GM12878 (cell line): Measurements from ENCODE around the gene LANCL3. TPM values are rescaled to one million over a fixed set of nuclear protein-coding genes. Genes with fewer than 3 reads are reported as not detected.

Experiments
- ATAC-seq: fragments of 200-7000 bp; cut with Tn5 transposase; 3 replicates; pipeline ENCODE4 v1.9.1; 2020; ENCODE audit warnings: mild to moderate bottlenecking, moderate library complexity
- BruUV-seq: library from RNA; stranded (reverse); fragments of 400-500 nt; replicated peaks from 2 replicates; lab custom pipeline; 2021; lab: Mats Ljungman, UMichigan
- CTCF ChIA-PET: fragments of 300-600 bp; sonication (Branson Sonifier 250); formaldehyde crosslinking; extraction: SDS; loops from one replicate; lab custom pipeline; 2021; ENCODE audit warnings: inconsistent platforms; lab: Yijun Ruan, JAX
- POLR2A ChIA-PET: fragments of 350-600 bp; formaldehyde crosslinking; extraction: SDS; loops from one replicate; lab custom pipeline; 2021; ENCODE audit warnings: inconsistent platforms; lab: Charles Lee
- RAD21 ChIA-PET: fragments of 300-600 bp; sonication (Branson Sonifier 250); formaldehyde crosslinking; loops from one replicate; lab custom pipeline; 2023; ENCODE audit warnings: antibody characterized with exemption; ENCODE audit not compliant: unreplicated experiment; lab: Charles Lee
- SMC1A ChIA-PET: fragments of 300-600 bp; sonication (Branson Sonifier 250); formaldehyde crosslinking; loops from one replicate; lab custom pipeline; 2023; ENCODE audit not compliant: unreplicated experiment, uncharacterized antibody; lab: Charles Lee
- DNase-seq: peaks from one replicate; pipeline ENCODE4 v3.0.0-alpha.2; 2011; ENCODE audit warnings: low read depth, low spot score
- FAIRE-seq: peaks from 3 replicates; lab custom pipeline; 2011; peaks lifted over from hg19 to GRCh38; lab: Jason Lieb, UNC
- H2AFZ ChIP-seq: 2 replicates; pipeline ENCODE4 v1.6.0; 2011; ENCODE audit warnings: low read depth, low read length, control low read depth; ENCODE audit not compliant: control insufficient read depth
- H3K27ac ChIP-seq: 2 replicates; pipeline ENCODE4 v1.5.1; 2011; ENCODE audit warnings: control low read depth; ENCODE audit not compliant: control insufficient read depth, insufficient read depth
- H3K27me3 ChIP-seq, 2 experiments: replicated peaks in 1 of 2; 2 replicates each; pipeline versions ENCODE4 v1.6.0 to v1.6.1; 2011; ENCODE audit warnings: low read length in 1 of 2; ENCODE audit not compliant: control insufficient read depth in 2 of 2, insufficient read depth in 2 of 2
- H3K36me3 ChIP-seq, 2 experiments: 2 replicates each; pipeline ENCODE4 v1.5.1; 2011; ENCODE audit warnings: low read length in 1 of 2; ENCODE audit not compliant: control insufficient read depth in 2 of 2, insufficient read depth in 2 of 2
- H3K4me1 ChIP-seq: 2 replicates; pipeline ENCODE4 v1.6.1; 2011; ENCODE audit warnings: mild to moderate bottlenecking, low read length, moderate library complexity, mixed read lengths; ENCODE audit not compliant: control insufficient read depth, insufficient read depth
- H3K4me2 ChIP-seq: 2 replicates; pipeline ENCODE4 v1.6.0; 2011; ENCODE audit warnings: control low read depth; ENCODE audit not compliant: control insufficient read depth, insufficient read depth
- H3K4me3 ChIP-seq: fragments of 200-600 bp; sonication (generic); 2 replicates; pipeline ENCODE4 v1.5.1; 2016
- H3K79me2 ChIP-seq: 2 replicates; pipeline ENCODE4 v1.6.0; 2011; ENCODE audit warnings: low read length; ENCODE audit not compliant: control insufficient read depth, insufficient read depth
- H3K9ac ChIP-seq: 2 replicates; pipeline ENCODE4 v1.8.0; 2011; ENCODE audit warnings: low read length, control low read depth, mixed read lengths; ENCODE audit not compliant: control insufficient read depth, insufficient read depth
- H3K9me3 ChIP-seq: replicated peaks from 3 replicates; pipeline ENCODE4 v1.5.1; 2011; ENCODE audit warnings: mild to moderate bottlenecking, low read length; ENCODE audit not compliant: control insufficient read depth, insufficient read depth
- H4K20me1 ChIP-seq: 2 replicates; pipeline ENCODE4 v1.6.0; 2011; ENCODE audit not compliant: control insufficient read depth, insufficient read depth
- BACH1 ChIP-seq: fragments of 450-650 bp; IDR thresholded peaks from 2 replicates; pipeline ENCODE4 v1.6.1; 2017; ENCODE audit warnings: mild to moderate bottlenecking, borderline replicate concordance
- CHD4 ChIP-seq: fragments of 200-600 bp; sonication (generic); IDR thresholded peaks from 2 replicates; pipeline ENCODE4 v1.6.1; 2016; ENCODE audit warnings: mild to moderate bottlenecking
- ESRRA ChIP-seq: IDR thresholded peaks from 2 replicates; pipeline ENCODE4 v1.6.1; 2012; ENCODE audit warnings: mild to moderate bottlenecking, low read length, improper control_type of control experiment
- ETV6 ChIP-seq, 2 experiments: fragments of 450-650 bp in 1 of 2; IDR thresholded peaks in 1 of 2; conservative IDR thresholded peaks in 1 of 2; 2 replicates each; pipeline ENCODE4 v1.6.1; 2014; ENCODE audit warnings: antibody characterized with exemption in 1 of 2, borderline replicate concordance in 1 of 2, low read depth in 1 of 2, mild to moderate bottlenecking in 1 of 2, moderate library complexity in 1 of 2
- IRF4 ChIP-seq: IDR thresholded peaks from 2 replicates; pipeline ENCODE4 v1.6.1; 2011; ENCODE audit warnings: low read depth, low read length
- NBN ChIP-seq: fragments of 450-650 bp; IDR thresholded peaks from 2 replicates; pipeline ENCODE4 v1.6.1; 2016
- SMARCA5 ChIP-seq: fragments of 450-650 bp; IDR thresholded peaks from 2 replicates; pipeline ENCODE4 v1.6.1; 2017; ENCODE audit warnings: mild to moderate bottlenecking
- TCF12 ChIP-seq: IDR thresholded peaks from 2 replicates; pipeline ENCODE4 v1.6.1; 2011; ENCODE audit warnings: low read depth, mild to moderate bottlenecking, low read length
- WGBS: methylation state at CpG from one replicate; pipeline ENCODE4 v1.1.6; 2016; ENCODE audit warnings: low lambda C conversion rate; ENCODE audit not compliant: insufficient replicate concordance, insufficient coverage; ENCODE audit errors: missing lambda C conversion rate; 5-methylcytosine and 5-hydroxymethylcytosine counted together
- in situ Hi-C: fragments of 300-500 bp; cut with MboI; formaldehyde crosslinking; loops from 9 replicates; pipeline ENCODE4 v1.14.3; 2018; ENCODE audit warnings: mixed read lengths
- intact Hi-C: fragments of 100-400 bp; cut with micrococcal nuclease; formaldehyde crosslinking; loops from one replicate; pipeline ENCODE4 v1.14.2; 2022; ENCODE audit not compliant: unreplicated experiment
- polyA plus RNA-seq, 11 experiments: library from polyadenylated mRNA; depleted of rRNA in 4 of 11; unstranded in 6 of 11; stranded (reverse) in 5 of 11; fragments of >200 nt; fragmentation: Nextera tagmentation in 4 of 11; fragmentation: Illumina TruSeq in 1 of 11; extraction: Ambion mirVana in 4 of 11; extraction: Trizol in 1 of 11; gene quantifications; 1 replicate in 1 of 11; 2 replicates in 10 of 11; pipeline versions ENCODE4 v1.2.1 to v1.2.3, GENCODE V29; 2011 to 2016; ENCODE audit warnings: inconsistent platforms in 2 of 11, missing spikeins in 2 of 11, low read depth in 1 of 11
- total RNA-seq, 4 experiments: library from RNA; depleted of rRNA in 3 of 4; stranded (reverse); fragments of >200 nt in 3 of 4; fragmentation: Illumina TruSeq in 1 of 4; extraction: Trizol in 1 of 4; gene quantifications; 2 replicates each; pipeline versions ENCODE4 v1.2.1 to v1.2.3, GENCODE V29; 2013 to 2021
- TF ChIP-seq, protein P1 (sequence below): fragments of 450-650 bp; IDR thresholded peaks from 2 replicates; pipeline ENCODE4 v1.6.1; 2017; ENCODE audit warnings: mild to moderate bottlenecking, moderate library complexity

LANCL3 gene
- total and polyA plus RNA-seq, 10 of the 15 experiments (the other 5 are each of a cell fraction or from before 2014, with no cell fraction given) = not detected

DNA sequence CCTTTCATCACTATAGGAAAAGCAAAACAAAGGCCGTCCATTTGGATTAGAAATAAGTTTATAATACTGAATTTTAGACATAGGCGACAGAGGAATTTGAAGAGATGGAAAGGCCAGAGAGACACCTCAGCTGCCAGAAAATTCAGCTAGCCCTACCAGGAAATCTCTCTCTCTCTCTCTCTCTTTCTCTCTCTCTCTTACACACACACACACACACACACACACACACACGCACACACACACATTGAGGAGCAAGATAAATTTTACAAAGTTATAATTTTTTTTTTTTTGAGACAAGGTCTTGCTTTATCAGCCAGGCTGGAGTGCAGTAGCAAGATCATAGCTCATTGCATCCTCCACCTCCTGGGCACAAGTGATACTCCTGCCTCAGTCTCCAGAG lies 115.5 kb downstream of the LANCL3 start:
- FAIRE-seq (no peak), DNase-seq (no peak), ATAC-seq (no peak)
- Histone ChIP-seq H3K4me1 (no peaks in the 10 kb centered on the region), H3K9me3 (no peaks in the 10 kb centered on the region), H4K20me1 (no peaks in the 10 kb centered on the region), H3K79me2 (no peaks in the 10 kb centered on the region), H3K4me3 (no peak overlapping the region), H3K36me3 (no peaks in the 10 kb centered on the region), H3K9ac (no peak overlapping the region), H2AFZ (no peak overlapping the region), H3K27me3 (no peaks in the 10 kb centered on the region; a peak in 1 of 4 replicates), H3K27ac (no peak overlapping the region), H3K4me2 (no peak overlapping the region)
- in situ Hi-C loops = no loop called here
- RAD21 ChIA-PET = no interaction called here
- POLR2A ChIA-PET = no interaction called here
- TF ChIP-seq TCF12 (no peak), NBN (no peak), SMARCA5 (no peak), BACH1 (no peak), ETV6 (conservative IDR thresholded peaks at IDR 0.05 in 1 of 2, IDR thresholded peaks at IDR 0.05 in 1 of 2; ENCODE audit: borderline replicate concordance in 1 of 2, low read depth in 1 of 2) (no peak), CHD4 (no peak), ESRRA (no peak), IRF4 (no peak)
- TF ChIP-seq, protein P1, sequence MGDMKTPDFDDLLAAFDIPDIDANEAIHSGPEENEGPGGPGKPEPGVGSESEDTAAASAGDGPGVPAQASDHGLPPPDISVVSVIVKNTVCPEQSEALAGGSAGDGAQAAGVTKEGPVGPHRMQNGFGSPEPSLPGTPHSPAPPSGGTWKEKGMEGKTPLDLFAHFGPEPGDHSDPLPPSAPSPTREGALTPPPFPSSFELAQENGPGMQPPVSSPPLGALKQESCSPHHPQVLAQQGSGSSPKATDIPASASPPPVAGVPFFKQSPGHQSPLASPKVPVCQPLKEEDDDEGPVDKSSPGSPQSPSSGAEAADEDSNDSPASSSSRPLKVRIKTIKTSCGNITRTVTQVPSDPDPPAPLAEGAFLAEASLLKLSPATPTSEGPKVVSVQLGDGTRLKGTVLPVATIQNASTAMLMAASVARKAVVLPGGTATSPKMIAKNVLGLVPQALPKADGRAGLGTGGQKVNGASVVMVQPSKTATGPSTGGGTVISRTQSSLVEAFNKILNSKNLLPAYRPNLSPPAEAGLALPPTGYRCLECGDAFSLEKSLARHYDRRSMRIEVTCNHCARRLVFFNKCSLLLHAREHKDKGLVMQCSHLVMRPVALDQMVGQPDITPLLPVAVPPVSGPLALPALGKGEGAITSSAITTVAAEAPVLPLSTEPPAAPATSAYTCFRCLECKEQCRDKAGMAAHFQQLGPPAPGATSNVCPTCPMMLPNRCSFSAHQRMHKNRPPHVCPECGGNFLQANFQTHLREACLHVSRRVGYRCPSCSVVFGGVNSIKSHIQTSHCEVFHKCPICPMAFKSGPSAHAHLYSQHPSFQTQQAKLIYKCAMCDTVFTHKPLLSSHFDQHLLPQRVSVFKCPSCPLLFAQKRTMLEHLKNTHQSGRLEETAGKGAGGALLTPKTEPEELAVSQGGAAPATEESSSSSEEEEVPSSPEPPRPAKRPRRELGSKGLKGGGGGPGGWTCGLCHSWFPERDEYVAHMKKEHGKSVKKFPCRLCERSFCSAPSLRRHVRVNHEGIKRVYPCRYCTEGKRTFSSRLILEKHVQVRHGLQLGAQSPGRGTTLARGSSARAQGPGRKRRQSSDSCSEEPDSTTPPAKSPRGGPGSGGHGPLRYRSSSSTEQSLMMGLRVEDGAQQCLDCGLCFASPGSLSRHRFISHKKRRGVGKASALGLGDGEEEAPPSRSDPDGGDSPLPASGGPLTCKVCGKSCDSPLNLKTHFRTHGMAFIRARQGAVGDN = no peak
- CTCF ChIA-PET = interaction anchor here (0.7 kb wide), 1 partner anchor 976 kb away, joined by 3 read pairs; no protein-coding TSS in a partner anchor
- WGBS = 81% methylated on average over 3 of the region's 3 CpGs
- SMC1A ChIA-PET = interaction anchor here (0.8 kb wide), 1 partner anchor 29 kb away, joined by 5 read pairs; no protein-coding TSS in a partner anchor
- intact Hi-C loops = no loop called here
- no TSS peak for BruUV-seq
